GM21786 (cell line): ENCODE data around the gene MEF2D.
A peak's percentile ranks its signal among the peaks of the same experiment; 100 is the strongest.

Source experiments
- ATAC-seq: cut with Tn5 transposase; IDR thresholded peaks from one replicate; pipeline ENCODE4 v1.9.1; 2021; ENCODE audit not compliant: unreplicated experiment

The MEF2D gene

GRCh38 chr1:156471496-156472490 is 28.8 kb downstream of the MEF2D start:
- no peak for ATAC-seq

DNA sequence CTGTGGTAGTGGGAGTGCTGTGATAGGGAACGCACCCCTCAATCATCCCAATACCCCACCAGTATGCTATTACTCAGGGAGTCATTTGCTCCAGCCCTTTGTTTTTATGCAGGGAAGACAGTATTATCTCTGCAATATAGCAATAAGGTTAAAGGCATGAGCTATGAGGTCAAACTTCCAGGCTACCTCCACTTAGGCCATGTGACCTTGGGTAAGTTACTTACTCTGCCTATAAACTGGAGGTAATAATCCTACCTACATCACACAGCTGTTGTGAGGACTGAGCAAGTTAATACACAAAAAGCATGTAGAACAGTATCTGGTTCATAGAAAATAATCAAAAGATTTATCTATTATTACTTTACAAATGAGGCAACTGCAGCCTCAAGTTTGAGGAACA is 30.1 kb downstream of the MEF2D start:
- ATAC-seq, result no peak

DNA sequence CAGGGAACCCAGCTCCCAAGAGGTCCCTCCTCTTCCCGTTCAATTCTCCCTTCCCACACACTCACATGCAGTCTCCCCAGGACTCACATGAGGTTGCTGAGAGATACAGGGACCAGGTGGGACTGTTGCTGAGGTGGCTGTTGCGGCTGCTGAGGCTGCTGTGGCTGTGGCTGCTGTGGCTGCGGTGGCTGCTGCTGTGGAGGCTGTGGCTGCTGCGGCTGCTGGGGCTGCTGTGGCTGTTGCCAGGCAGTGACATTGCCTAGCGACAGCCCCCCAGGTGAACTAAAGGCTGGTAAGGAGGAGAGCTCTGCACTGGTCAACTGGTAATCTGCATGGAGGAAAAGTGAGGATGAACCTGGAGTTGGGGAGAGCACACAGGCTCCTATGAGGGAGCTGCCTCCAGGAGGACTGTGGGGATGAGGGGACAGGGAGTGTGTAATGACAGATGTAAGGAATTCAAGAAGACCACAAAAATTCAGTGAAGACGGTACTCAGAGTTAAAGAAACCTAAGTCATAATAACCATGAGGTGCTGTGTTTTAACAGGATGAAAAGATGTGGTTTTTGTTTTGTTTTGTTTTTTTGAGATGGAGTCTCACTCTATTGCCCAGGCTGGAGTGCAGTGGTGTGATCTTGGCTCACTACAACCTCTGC is 31.8 kb downstream of the MEF2D start:
- no peak for ATAC-seq

DNA sequence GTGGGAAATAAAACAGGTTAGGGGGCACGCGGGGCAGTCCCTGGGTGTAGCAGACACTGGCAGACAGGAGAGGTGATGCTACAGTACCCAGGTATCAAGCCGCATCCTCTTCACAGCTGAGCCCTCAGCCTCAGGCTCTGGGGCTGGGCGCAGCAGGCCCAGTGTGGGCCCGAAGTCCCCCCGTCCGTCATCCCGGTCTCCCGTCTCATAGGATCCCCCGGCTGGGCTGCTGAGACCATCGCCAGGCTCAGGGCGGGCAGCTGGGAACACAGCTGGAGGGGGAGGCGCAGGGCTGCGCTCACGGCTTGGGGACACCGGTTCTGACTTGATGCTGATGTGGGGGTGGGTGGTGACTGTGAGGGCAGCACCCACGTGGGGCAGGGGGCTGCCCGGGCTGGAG is 32.7 kb downstream of the MEF2D start:
- ATAC-seq, result no peak

DNA sequence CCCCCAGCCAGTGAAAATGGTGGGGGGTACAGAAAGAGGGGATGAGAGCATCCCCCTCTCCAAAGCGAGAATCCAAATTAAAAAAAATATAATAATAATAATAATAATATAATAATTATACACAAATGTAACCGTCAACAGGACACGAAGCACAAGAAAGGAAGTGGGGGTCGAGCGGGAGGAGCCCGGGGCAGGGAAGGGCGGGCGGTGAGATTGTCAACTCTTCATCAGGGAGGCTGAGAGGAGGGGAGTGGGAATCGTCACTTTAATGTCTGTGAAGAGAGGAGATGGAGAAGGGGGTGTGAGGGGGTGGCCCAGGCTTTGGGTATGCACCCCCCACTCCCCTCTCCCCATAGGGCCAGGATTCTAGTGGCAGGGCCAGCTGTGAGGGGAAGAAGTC is 33.2 kb downstream of the MEF2D start:
- ATAC-seq, result no peak

DNA sequence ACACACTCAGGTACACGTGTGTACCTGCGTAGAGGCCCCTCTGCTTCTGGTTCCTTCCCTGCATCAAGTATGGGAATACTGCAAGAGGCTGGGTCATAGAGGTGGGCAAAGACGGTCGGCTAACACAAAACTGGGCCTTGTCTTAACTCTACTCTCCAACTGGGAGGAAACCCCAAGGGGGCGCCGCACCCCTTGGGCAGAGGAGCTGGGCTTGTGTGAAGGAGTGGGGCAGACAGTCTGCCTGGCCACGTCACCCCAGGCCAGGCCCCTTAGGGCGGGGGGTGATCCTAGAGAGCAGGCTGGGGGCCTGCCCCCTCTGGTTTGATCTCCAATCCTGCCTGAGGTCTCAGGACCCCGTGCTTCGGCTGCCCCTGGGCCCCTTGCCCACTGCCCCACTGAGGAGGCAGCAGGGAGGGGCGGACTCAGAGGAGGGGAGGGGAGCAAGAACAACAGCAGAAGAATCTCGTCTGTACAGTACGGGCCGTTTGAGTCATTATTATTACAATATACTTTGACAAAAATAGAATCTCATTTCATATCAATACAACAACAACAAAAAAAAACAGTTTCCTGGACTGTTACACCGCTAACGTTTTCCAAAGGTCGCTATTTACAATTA is 34.7 kb downstream of the MEF2D start:
- ATAC-seq, result no peak

DNA sequence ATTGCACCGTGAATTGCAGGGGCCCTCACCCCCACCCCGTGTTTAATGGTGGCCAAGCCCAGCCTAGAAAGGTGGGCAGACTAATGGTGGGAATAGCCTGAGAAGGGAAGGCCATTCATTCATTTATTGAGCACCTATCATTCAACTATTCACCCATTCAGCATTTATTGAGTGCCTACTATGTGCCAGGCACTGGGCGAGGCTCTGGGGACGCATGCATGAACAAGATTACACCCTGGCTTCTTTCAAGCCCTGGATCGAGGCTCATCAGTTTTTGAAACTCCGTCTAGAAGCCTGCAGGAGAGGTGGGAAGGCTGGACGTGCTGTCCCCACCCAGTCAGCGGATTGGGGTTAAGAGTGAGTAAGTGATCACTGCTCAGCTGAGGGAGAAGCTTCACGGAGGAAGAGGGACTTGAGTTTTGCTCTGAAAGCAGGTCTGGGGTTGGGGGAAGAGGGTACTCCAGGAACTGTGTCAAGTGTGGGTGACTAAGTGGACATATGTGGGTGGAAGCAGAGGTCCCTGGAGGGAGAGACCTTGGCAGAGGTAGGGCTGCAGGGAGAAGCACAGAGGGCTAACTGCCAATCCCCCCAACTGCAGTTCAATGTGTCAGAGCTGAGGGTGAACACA is 35.6 kb downstream of the MEF2D start:
- ATAC-seq, result no peak

- ATAC-seq, result no peak
These were observed 36.2 kb downstream of the MEF2D start for GRCh38 chr1:156464335-156464734.

DNA sequence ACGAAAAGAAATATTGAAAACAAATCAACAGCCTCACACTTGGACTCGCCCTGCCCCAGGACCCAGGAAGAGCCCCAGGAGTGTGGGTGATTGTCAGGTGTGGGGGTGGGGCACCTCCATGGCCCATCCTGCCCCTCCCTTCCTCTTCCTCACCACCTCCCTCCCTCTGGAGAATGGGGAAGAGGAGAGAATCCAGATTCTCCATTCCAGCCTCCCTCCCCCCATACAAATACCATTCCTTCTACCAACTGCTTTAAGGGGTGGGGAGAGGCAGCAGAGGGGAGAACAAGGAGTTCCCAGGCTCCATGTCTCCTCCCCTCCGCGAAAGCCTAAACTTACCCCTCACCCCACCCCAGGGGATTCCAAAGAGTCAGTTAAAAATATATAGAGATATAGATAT is 36.7 kb downstream of the MEF2D start:
- ATAC-seq, result no peak

- ATAC-seq, result no peak
These were observed 37.4 kb downstream of the MEF2D start for GRCh38 chr1:156462954-156463795.

GRCh38 chr1:156461781-156462647 is 38.6 kb downstream of the MEF2D start:
- ATAC-seq, result no peak

DNA sequence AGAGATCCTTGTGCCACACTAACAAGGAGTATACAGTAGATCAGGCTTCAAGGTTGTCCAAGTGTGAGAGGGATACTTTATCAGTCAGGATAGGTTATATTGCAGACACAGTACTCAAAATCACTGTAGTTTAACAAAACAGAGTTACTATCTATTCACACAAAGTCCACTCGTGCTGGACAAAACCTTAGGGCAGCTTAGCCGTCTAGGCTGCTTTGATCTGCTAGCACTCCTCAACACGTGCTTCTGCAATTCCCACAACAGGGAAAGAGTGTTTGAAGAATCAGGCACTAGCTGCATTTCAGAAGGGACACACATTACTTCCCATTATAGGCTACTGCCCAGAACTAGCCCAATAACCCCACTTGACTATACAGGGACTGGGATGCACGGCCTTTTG is 39.5 kb downstream of the MEF2D start:
- no peak for ATAC-seq

GRCh38 chr1:156460525-156460924 is 40.0 kb downstream of the MEF2D start:
- no peak for ATAC-seq

DNA sequence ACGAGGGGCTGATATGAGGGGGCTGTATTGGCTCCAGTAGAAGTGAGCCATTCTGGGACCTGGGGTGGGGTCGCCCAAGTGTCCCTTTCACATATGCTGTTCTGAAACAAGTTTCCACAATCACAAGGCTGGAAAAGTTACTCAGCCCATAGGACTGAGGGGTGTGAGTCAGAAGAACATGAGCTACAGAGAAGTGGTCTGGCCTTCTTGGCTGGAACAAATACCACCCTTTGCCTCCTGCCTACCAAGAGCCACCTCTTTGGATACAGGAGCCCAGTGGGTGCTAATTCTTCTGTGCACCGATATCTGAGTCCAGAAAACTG is 42.4 kb downstream of the MEF2D start:
- ATAC-seq, result no peak

GRCh38 chr1:156456625-156457465 is 43.7 kb downstream of the MEF2D start:
- peak; percentile 70 for ATAC-seq

DNA sequence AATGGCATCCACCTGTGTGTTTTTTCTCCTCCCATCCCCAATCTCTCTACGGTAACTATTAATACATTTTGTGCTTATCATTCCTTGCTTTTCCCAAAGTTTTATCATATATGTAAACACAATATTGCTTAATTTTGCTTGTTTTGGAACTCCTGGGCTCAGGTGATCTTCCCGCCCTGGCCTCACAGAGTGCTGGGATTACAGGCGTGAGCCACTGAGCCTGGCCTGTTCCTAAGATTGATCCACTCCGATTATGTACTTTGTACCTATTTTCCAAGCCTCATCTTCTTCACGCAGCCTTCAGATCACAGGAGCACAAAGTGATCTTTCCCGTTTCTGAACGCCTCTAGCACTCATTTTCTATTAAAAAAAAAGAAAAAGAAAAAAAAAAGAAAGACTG is 45.2 kb downstream of the MEF2D start:
- ATAC-seq, result no peak

DNA sequence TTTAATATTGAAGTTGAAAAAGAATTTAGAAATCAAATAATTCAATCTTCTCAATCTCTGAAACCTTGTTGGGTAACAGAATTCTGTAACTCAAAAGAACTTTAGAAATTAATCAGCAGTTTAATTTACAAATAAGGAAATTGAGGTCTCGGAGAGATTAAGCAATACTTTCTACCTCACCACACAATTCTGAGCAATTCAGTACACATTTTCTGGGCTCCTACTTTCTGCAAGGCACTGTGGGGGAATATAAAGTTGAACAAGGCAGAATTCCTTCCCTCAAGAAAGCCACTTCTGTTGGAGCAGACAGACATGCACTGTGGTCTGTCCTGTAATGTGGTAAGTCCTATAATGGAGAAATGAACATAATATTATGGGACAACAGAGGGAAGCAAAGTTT is 47.7 kb downstream of the MEF2D start:
- ATAC-seq, result no peak

DNA sequence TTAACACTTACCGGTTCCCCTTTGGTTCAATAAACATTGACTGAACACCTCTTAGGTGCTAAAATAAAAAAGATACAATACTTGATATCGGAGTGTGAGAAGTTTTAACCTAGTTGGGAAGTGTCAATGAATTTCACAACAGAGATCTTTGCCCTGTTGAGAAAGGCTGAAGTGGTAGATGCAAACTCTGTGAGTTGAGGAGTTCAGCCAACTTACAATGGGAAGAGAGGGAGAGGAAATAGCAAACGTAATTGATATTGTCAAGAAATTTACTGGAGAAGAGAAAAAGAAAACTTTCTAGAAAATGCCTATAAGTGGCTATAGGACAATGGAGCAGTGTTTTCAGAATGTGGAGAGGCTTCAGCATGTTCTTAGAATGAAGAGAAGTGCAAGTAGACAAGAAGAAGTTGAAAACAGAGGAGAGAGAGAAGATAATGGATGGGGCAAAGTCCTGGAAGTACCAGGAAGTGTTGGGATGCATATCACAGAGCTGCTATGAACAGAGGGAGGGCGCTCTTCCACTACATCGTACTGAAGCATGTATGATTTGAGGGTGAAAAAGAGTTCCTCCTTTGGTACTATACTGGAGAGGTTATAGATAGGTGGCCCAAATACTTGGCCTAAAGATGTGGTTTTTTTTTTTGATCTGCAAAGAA is 48.9 kb downstream of the MEF2D start:
- ATAC-seq, result no peak
